Measurements from ENCODE around the gene SBF2. TPM values are rescaled to one million over a fixed set of nuclear protein-coding genes. Genes with fewer than 3 reads are reported as not detected.
"Not testable (repeated sequence)": the region's sequence is repeated elsewhere in the genome, so short reads cannot be mapped to it uniquely, and the experiment has no call there.

Gene SBF2
- total and polyA plus RNA-seq, 2 of the 13 experiments (the other 11 are each of a cell fraction or from before 2014, with no cell fraction given) = 24.0 to 45.8 TPM

GRCh38 chr11:9950462-9950861 is 343.6 kb downstream of the SBF2 start (continued):
- TF ChIP-seq RBM39 (IDR thresholded peaks at IDR 0.05; ENCODE audit: low read depth, low read length, poor library complexity, severe bottlenecking) (no peak), ETV5 (CRISPR knock-in tag; IDR thresholded peaks at IDR 0.05; ENCODE audit: borderline replicate concordance) (no peak), HNRNPLL (IDR thresholded peaks at IDR 0.05; ENCODE audit: low read depth, low read length, poor library complexity, severe bottlenecking) (no peak)

GRCh38 chr11:9947231-9947864 is 346.7 kb downstream of the SBF2 start:
- no peaks in the 10 kb centered on the region for H3K36me3 ChIP-seq (replicated peaks in 1 of 2; ENCODE audit: control insufficient read depth in 1 of 2, insufficient read depth in 2 of 2, low read length in 2 of 2)
- H2AFZ ChIP-seq (ENCODE audit: low read length) = no peak overlapping the region
- intact Hi-C loops (cut with micrococcal nuclease; ENCODE audit: unreplicated experiment) = no loop called here
- ATAC-seq = no peak
- TF ChIP-seq FOSL1 (CRISPR knock-in tag; IDR thresholded peaks at IDR 0.05; ENCODE audit: borderline replicate concordance) (no peak), MAFK (conservative IDR thresholded peaks at IDR 0.05 in 1 of 2, IDR thresholded peaks at IDR 0.05 in 1 of 2; ENCODE audit: low read length in 2 of 2) (peak; percentile 91 to 96), TFDP2 (CRISPR knock-in tag; IDR thresholded peaks at IDR 0.05) (no peak), ZNF605 (CRISPR knock-in tag; IDR thresholded peaks at IDR 0.05) (no peak), MAFF (IDR thresholded peaks at IDR 0.05; ENCODE audit: low read depth, low read length) (peak; percentile 94)
- no peaks in the 10 kb centered on the region for H3K9me3 ChIP-seq (ENCODE audit: low read length)
- H3K4me3 ChIP-seq (replicated peaks in 1 of 3; ENCODE audit: insufficient read depth in 1 of 3, low read depth in 2 of 3, low read length in 3 of 3) = no peak overlapping the region
- in situ Hi-C loops (cut with HindIII; ENCODE audit: extremely low pct_ligation_motif_present, low pct_unique_long_range_greater_than_20kb) = no loop called here
- no TSS peak for BruUV-seq (replicated peaks)
- H3K9ac ChIP-seq (ENCODE audit: insufficient read depth, low read depth, low read length) = no peak overlapping the region
- no peaks in the 10 kb centered on the region for H4K20me1 ChIP-seq (ENCODE audit: insufficient read depth, low read length)
- ChIA-PET CTCF (ENCODE audit: low intra/inter-chr PET ratio, low total read pairs) (no interaction called here), POLR2A (no interaction called here)
- no peak for DNase-seq (ENCODE audit: low spot score)
- FAIRE-seq = no peak
- no peaks in the 10 kb centered on the region for H3K79me2 ChIP-seq (ENCODE audit: insufficient read depth, low read length)
- H3K4me2 ChIP-seq (ENCODE audit: low read depth, low read length) = no peak overlapping the region
- 96% methylated on average over 7 of the region's 7 CpGs for WGBS (ENCODE audit: low lambda C conversion rate)
- H3K4me1 ChIP-seq (ENCODE audit: insufficient read depth, low read length) = peaks cover 18% of the 10 kb centered on the region
- no peak overlapping the region for H3K27ac ChIP-seq (ENCODE audit: extremely low read length, insufficient read depth, low read length)
- no peaks in the 10 kb centered on the region for H3K27me3 ChIP-seq (ENCODE audit: control insufficient read depth in 1 of 2, insufficient read depth in 2 of 2, low read length in 2 of 2)

GRCh38 chr11:9945680-9946079 is 348.3 kb downstream of the SBF2 start:
- H3K36me3 ChIP-seq (replicated peaks in 1 of 2; ENCODE audit: control insufficient read depth in 1 of 2, insufficient read depth in 2 of 2, low read length in 2 of 2); POLR2A ChIA-PET; FAIRE-seq; BruUV-seq (replicated peaks); H3K4me3 ChIP-seq (replicated peaks in 1 of 3; ENCODE audit: insufficient read depth in 1 of 3, low read depth in 2 of 3, low read length in 3 of 3); H3K27me3 ChIP-seq (ENCODE audit: control insufficient read depth in 1 of 2, insufficient read depth in 2 of 2, low read length in 2 of 2); CTCF ChIA-PET (ENCODE audit: low intra/inter-chr PET ratio, low total read pairs); H2AFZ ChIP-seq (ENCODE audit: low read length); H3K27ac ChIP-seq (ENCODE audit: extremely low read length, insufficient read depth, low read length); DNase-seq (ENCODE audit: low spot score); H3K4me2 ChIP-seq (ENCODE audit: low read depth, low read length); H4K20me1 ChIP-seq (ENCODE audit: insufficient read depth, low read length); in situ Hi-C loops (cut with HindIII; ENCODE audit: extremely low pct_ligation_motif_present, low pct_unique_long_range_greater_than_20kb); H3K9me3 ChIP-seq (ENCODE audit: low read length); H3K9ac ChIP-seq (ENCODE audit: insufficient read depth, low read depth, low read length); H3K79me2 ChIP-seq (ENCODE audit: insufficient read depth, low read length); intact Hi-C loops (cut with micrococcal nuclease; ENCODE audit: unreplicated experiment); H3K4me1 ChIP-seq (ENCODE audit: insufficient read depth, low read length); ATAC-seq: not testable (repeated sequence)
- 85% methylated on average over 1 of the region's 1 CpG for WGBS (ENCODE audit: low lambda C conversion rate)
